GM19468 (cell line): ENCODE measurements around the gene STXBP6.

ENCODE experiments used
- ATAC-seq: cut with Tn5 transposase; IDR thresholded peaks from one replicate; pipeline ENCODE4 v1.9.1; 2021; ENCODE audit warnings: mild to moderate bottlenecking, moderate library complexity, moderate number of reproducible peaks; ENCODE audit not compliant: unreplicated experiment; ENCODE audit errors: extremely low read depth

Gene STXBP6

GRCh38 chr14:24927809-24928208, 122.1 kb downstream of the STXBP6 start:
- ATAC-seq = no peak

- ATAC-seq = no peak
Measured at GRCh38 chr14:24925771-24926374, 124.1 kb downstream of the STXBP6 start.

- ATAC-seq = no peak
Measured at GRCh38 chr14:24924544-24924943, 125.4 kb downstream of the STXBP6 start.

DNA sequence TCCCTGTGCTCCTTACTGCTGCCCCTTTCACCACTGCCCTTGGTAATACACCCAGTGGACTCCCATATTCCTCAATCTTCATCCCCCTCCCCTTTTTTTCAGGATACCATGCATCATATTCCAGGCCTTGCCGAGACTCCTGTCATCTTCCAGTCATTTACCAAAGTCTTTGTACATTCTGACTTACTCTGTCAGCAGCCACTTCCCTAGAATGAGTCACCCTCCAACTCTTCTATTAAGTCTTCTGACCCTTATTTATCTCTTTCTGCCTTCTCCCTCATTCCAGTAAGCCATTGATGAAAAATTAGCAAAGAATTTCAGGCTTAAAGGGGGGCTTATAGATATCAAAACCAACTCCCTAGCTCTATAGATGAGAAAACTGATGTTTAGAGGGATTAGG, 128.0 kb downstream of the STXBP6 start:
- no peak for ATAC-seq

DNA sequence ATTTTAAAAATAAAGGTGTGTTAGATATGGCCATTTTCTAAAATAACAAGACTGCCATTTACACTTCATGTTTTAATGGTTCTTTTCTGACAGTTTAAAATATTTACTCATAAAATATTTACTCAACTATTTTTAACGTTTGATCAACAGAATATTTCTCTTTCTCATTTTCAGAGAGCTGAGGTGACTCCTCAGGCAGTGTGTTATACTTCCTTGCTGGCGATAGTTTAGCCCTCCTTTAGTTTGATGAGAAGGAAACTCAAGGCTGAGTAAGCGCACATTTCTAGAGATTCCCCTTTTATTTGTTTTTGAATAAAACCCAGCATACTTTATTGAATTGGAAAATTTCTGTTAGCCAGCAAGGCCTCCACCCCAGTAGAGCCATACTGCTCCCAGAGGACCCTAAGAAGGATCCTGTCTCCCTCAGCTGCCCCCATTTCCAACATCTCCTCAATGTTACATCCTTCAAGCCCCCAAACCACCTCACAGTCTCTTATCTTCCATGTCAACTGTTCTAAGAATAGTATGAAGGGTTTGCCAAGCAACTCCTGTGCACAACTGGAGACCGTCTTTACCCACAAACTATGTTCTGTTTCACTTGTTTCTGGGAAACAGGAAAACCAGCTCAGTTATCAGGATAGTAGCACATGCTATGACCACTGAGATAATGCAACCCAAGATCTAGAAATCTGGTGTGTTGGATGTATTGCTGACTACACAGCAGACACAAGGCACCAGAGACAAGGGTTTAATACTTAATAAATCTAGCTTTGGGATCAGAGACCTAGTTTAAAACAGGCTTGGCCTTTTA, 129.5 kb downstream of the STXBP6 start:
- ATAC-seq = no peak

DNA sequence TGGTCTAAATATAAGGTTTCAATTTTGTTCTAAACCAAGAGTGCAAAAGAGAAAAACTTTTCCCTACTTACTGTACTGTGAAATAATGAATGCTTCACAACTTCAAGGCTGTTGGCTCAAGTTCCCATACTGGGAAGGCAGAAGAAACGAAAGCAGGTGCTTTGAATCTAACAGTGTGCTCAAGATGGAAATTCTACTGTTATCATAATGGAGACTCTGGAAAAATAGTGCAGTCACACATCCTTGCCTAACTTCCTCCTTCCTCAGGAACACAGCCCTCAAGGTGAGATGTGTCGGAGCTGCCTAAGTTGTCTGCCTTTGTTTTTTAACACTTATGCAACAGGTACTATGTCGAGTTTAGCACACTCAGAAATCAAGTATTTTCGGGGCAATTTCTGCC, 131.1 kb downstream of the STXBP6 start:
- no peak for ATAC-seq

GRCh38 chr14:24915958-24916595, 133.9 kb downstream of the STXBP6 start:
- no peak for ATAC-seq

- ATAC-seq = no peak
Measured at GRCh38 chr14:24915403-24915921, 134.5 kb downstream of the STXBP6 start.

GRCh38 chr14:24913746-24914145, 136.2 kb downstream of the STXBP6 start:
- ATAC-seq = no peak

DNA sequence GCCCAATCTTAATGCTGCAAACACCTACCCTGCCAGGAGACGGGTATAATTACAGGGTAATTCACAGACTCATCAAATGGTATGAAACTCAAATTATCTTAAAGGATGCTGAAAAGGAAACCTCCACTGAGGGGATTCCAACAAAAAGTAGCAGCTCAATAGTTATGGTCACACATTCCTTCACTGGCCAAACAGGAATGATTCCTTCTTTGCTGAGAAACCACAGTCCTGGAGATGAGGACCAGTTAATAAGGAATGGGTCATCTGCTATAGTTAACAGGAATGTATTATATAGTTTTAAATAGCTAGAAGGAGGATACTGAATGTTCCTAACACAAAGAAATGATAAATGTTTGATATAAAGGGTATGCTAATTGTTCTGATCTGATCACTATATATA, 136.9 kb downstream of the STXBP6 start:
- ATAC-seq = no peak

- ATAC-seq = no peak
Measured at GRCh38 chr14:24911324-24912109, 138.4 kb downstream of the STXBP6 start.

DNA sequence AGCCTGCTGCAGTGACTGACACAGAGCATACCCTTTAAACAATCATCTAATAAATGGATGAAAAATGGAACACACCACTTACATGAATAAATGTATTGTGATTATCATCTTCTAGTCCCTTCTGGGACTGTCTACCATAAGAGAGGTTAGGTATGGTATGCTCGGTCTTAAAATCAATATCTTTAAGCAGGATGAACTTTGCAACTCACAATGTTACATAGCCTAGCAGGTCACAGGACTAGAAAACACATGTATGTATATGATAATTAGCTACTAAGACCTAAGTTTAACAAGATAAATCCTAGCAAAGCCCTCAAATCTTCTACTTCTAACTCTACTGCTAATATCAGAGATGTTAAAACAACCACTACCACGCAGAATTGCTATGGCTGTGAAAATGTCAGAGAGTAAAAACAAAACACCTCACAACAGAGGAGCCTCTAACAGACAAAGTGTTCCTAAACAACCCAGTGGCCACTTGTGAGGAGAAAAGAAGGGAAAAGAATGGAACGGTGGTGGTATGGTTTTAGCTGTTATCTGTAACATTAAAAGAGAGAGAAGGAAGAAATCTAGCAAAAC, 139.4 kb downstream of the STXBP6 start:
- no peak for ATAC-seq

DNA sequence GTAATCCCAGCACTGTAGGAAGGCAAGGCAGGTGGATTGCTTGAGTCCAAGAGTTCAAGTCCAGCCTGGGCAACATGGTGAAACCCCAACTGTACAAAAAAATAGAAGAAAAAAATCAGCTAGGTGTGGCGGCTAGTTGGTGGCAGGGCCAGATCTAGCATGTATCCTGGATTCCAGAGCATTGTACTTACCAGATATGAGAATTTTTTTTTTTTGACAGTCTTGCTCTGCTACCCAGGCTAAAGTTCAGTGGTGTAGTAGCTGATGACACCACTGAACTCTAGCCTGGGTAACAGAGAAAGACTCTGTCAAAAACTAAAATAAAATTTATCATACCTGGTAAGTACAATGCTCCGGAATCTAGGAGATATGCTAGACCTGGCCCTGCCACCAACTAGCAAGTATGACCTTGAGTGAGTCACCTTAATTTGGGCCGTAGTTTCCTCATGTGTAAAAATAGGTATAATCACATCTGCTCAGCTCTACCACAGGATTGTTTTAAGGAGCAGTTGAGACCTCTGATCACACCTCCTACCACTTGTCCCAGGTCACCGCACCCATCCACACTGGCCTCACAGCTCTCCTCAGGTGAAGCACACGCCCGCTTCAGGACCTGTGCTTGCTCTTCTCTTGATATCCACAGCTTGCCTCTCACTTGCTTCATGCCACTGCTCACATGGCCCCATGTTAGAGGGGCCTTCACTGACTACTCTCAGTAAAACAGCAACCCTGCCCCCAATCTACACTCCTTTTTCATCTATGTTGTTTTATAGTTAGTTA, 140.2 kb downstream of the STXBP6 start:
- no peak for ATAC-seq

DNA sequence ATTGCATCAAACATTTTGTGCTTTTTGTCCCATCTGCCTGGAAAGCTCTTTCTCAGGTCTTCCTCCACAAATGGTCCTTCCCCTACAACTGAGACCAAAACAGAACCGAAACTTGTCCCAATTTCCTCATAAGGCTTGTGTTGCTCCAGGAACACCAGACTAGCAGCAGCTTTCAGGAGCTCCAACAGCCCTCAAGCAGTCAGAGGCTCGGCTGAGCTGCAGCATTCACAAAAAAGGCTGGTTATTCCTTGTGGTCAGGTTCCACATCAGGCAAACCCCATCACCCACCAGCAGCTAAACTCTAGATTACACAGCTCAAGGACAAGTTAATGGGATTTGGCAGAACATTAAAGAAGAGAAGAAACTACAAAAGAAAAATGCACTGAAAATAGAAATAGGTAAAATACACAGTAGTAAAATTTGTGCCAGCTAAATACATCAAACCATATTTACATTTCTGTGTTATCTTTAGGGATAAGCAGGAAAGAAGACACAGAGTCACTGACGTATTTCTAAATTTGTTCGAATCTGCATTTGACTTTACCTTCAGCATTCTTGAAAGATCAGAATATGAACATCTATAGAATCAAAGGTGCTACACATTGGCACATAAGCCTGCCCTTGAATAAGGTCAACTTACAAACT, 141.2 kb downstream of the STXBP6 start:
- no peak for ATAC-seq

DNA sequence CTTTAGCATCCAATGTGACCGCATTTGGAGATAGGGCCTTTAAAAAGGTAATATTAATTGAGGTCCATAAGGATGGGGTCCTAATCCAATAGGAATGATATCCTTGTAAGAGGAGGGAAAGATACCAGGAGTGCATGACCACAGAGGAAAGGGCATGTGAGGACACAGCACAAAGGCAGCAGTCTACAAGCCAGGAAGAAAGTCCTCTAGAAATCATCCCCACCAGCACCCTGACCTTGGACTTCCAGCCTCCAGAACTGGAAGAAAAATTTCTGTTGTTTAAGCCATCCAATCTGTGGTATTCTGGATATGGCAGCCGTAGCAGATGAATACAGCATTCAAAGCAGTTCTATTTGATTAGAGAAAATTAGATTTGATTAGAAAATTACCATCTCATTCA, 145.4 kb downstream of the STXBP6 start:
- ATAC-seq = no peak

- ATAC-seq = no peak
Measured at GRCh38 chr14:24903337-24903736, 146.6 kb downstream of the STXBP6 start.

GRCh38 chr14:24900269-24901100, 149.5 kb downstream of the STXBP6 start:
- no peak for ATAC-seq

GRCh38 chr14:24897793-24898192, 152.2 kb downstream of the STXBP6 start:
- no peak for ATAC-seq
